ENCODE data around the gene APOL3. TPM values are rescaled to one million over a fixed set of nuclear protein-coding genes. Genes with fewer than 3 reads are reported as not detected.

Gene APOL3
- total RNA-seq, 1 experiment from 2014 or later: not detected

DNA sequence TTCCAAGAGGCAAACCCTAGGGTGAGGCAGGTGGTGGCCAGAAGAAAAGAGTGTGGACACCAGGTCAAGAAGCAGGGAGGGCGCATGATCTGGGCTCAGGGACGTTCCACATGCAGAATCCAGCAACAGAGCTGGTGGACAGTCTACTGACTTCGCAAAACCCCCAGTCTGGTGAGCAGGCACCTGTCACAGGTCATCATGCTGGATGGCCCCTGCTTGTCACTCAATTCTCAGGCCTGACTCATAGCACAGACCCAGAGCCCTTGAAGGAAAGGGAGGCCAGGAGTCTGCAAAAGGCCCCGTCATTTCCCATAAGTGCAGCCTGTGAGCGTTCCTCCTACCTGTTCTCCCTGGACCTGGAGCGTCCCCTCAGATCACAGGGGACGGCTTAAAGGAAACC lies 22.9 kb upstream of the APOL3 start:
- Mint-ChIP-seq H3K36me3 (ENCODE audit: insufficient read depth in 1 of 3, low read depth in 3 of 3) (no peaks in the 10 kb centered on the region), H3K9me3 (no peaks in the 10 kb centered on the region; a peak in 1 of 5 replicates), H3K4me1 (peaks cover 16 to 21% of the 10 kb centered on the region in 2 experiments), H3K27me3 (ENCODE audit: low read depth) (peaks cover 5% of the 10 kb centered on the region), H3K27ac (no peak overlapping the region; a peak in 1 of 7 replicates), H3K4me3 (no peak overlapping the region)
- Histone ChIP-seq H2BK5ac (ENCODE audit: insufficient read length, low read length) (no peak overlapping the region), H3K18ac (ENCODE audit: insufficient read length, low read depth, low read length) (no peak overlapping the region), H2BK15ac (ENCODE audit: low read depth, low read length) (no peak overlapping the region), H2AK5ac (ENCODE audit: insufficient read length, low read length) (no peak overlapping the region), H3K23ac (ENCODE audit: insufficient read length, low read depth, low read length) (no peak overlapping the region), H2BK120ac (ENCODE audit: low read depth, low read length, poor library complexity, severe bottlenecking) (no peak overlapping the region), H3K79me2 (ENCODE audit: insufficient read depth, low read length) (no peaks in the 10 kb centered on the region), H4K20me1 (ENCODE audit: control insufficient read depth, insufficient read depth, insufficient read length) (no peaks in the 10 kb centered on the region), H3K23me2 (ENCODE audit: insufficient read length, low read depth, low read length, poor library complexity, severe bottlenecking) (no peaks in the 10 kb centered on the region), H3K9me3 (ENCODE audit: control insufficient read depth, low read depth, low read length) (no peaks in the 10 kb centered on the region), H3K27ac (ENCODE audit: insufficient read length, low read depth, low read length) (no peak overlapping the region), H3T11ph (ENCODE audit: low read length) (no peak overlapping the region), H3K9ac (ENCODE audit: extremely low read depth, insufficient read length, low read length) (no peak overlapping the region), H4K91ac (ENCODE audit: insufficient read length, low read depth, low read length) (no peak overlapping the region), H3K14ac (ENCODE audit: insufficient read depth, low read length) (no peak overlapping the region), H3K79me1 (ENCODE audit: insufficient read depth, low read depth, low read length, poor library complexity, severe bottlenecking) (no peaks in the 10 kb centered on the region), H2AFZ (ENCODE audit: low read length) (no peak overlapping the region), H4K8ac (replicated peaks; ENCODE audit: insufficient read length, low read depth, low read length) (no peak overlapping the region), H2BK20ac (ENCODE audit: low read depth, low read length, poor library complexity, severe bottlenecking) (no peak overlapping the region), H2BK12ac (ENCODE audit: insufficient read length, low read depth, low read length) (no peak overlapping the region), H3K4ac (ENCODE audit: low read depth, low read length) (no peak overlapping the region), H4K5ac (ENCODE audit: insufficient read length, low read depth, low read length) (no peak overlapping the region), H3K27me3 (ENCODE audit: insufficient read depth, low read length) (no peaks in the 10 kb centered on the region; the same call in 1 of the 2 replicates), H3K56ac (ENCODE audit: insufficient read length, low read depth, low read length) (no peak overlapping the region), H3K4me2 (ENCODE audit: insufficient read depth, insufficient read length, low read length) (no peak overlapping the region), H3K4me1 (ENCODE audit: insufficient read depth, low read length) (no peaks in the 10 kb centered on the region)
- DNase-seq: no peak
- TF ChIP-seq, protein P1, sequence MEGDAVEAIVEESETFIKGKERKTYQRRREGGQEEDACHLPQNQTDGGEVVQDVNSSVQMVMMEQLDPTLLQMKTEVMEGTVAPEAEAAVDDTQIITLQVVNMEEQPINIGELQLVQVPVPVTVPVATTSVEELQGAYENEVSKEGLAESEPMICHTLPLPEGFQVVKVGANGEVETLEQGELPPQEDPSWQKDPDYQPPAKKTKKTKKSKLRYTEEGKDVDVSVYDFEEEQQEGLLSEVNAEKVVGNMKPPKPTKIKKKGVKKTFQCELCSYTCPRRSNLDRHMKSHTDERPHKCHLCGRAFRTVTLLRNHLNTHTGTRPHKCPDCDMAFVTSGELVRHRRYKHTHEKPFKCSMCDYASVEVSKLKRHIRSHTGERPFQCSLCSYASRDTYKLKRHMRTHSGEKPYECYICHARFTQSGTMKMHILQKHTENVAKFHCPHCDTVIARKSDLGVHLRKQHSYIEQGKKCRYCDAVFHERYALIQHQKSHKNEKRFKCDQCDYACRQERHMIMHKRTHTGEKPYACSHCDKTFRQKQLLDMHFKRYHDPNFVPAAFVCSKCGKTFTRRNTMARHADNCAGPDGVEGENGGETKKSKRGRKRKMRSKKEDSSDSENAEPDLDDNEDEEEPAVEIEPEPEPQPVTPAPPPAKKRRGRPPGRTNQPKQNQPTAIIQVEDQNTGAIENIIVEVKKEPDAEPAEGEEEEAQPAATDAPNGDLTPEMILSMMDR (conservative IDR thresholded peaks at IDR 0.05): no peak
- WGBS (ENCODE audit: extremely low coverage, insufficient read length, low lambda C conversion rate): no CpG with 5 or more reads among the region's 7 CpGs
